ENCODE measurements around the gene PRKCA.

PRKCA gene

DNA sequence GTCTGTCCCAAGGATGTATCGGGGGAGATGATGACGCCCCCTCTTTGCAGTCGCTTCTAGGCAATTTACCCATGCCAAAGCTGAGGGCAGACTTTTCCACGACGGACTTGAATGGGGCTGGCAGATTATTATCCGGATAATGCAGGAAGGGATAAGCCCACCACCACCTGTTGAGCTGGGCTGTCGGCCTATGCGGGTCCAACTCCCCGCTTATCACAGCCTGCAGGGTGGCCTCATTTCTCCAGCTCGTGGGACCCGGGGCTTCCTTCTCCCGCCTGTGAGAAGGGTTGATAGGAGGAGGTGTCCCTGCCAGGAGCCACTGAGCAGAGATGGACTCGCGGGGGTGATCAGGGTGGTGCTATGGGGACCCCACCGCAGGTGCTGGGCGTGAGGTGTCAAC, 533.1 kb downstream of the PRKCA start:
- DNase-seq = no peak

DNA sequence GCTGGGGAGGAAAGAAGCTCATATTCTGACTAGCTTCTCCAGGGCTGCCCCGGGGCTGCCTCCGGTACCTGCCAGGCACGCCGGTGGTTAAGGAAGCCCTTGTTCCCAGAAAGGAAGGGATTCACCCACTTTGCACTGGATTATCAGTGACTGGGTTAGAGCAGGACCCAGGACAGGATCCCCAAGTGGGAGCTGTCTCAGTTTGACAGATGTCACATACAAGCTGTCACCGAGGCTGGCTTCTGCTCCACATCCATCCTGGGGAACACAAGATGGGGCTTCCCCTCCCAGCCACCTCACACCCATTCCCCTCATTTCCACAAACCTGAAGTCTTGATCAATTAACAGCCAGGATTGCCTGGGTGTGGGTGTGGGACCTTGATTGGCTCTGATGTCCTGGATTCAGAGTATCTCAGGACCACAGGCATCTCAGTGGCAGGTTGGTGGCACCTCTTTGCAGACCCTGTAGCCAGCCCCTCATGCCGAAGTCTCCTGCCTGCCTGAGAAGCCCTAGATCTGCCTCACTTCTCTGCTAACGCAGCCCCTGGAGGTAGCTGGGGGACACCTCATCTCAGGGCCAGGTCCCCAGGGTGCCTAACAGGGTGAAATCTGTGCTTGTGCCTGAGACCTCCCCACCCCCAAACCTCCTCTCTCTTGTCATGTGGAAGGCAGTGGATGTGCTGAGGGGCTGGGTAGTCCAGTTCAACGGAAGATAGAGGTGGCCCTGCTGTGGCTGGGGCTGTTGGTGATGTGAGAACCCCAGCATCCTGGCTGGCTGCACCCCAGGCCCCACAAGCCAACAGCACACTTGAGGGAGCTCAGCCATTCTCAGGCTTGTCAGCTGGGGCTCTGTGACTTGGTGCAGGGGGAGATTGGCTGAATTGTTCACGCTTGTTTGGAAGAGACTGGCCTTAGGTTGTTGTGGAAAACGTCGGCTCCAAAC, 533.9 kb downstream of the PRKCA start:
- no peak for DNase-seq

- no peak for DNase-seq
These were observed 534.8 kb downstream of the PRKCA start for GRCh38 chr17:66837226-66837625.

DNA sequence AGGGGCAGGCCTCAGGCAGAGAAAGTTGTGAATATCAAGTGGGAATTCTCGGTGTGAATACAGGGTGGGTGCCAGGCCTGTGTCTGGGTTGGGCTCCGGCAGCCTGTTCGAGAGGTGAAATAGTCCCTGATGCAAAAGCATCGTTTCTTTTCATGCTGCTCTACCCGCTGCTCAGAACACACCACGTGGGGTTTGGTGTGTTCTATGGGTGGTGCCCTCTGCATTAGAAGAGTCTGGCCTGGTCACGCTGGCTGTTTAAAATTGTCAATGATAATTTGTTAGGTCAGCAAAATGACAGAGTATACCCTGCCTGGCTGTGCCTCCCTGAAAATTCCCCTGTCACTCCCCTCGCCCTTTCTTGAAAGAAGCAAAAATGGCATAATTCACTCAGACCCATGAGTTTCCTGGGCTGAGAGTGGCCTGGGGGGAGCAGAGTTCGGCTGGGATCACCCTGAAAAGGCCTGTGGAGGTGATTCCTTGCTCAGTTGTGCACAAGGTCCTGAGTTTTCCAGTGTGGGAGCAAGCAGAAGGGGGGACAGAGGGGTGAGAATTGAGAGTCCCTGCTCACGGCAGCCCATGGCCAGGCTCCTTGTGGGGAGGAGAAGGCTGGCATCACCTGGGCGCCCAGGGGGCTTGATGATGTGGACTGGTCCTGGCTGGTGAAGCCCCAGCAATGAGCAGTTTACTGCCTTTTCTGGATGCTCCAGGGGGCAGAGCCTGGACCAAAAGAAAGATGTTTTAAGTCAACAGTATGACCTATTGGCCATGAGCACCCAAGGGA, 535.7 kb downstream of the PRKCA start:
- DNase-seq = no peak

- DNase-seq = no peak
These were observed 537.2 kb downstream of the PRKCA start for GRCh38 chr17:66839616-66840015.

DNA sequence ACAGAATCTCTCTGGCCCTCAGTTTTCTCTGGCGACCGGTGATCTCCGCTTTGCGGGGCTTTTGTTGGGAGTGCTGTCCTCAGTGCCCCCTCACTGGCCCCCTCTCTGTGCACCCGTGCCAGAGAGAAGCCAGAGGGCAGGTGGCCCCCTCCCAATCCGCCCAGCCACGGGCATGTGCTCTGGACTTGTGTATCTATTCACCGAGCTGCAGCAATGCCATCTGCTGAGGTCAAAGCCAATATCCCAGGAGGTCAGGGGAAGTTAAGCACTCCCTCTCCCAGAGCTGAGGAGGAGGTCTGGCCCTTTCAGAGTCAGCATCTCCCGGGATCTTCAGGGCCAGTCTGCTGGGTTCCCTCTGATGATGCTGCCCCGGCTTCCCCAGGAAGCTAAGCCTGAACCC, 537.6 kb downstream of the PRKCA start:
- no peak for DNase-seq

- DNase-seq = no peak
These were observed 538.9 kb downstream of the PRKCA start for GRCh38 chr17:66841328-66841727.

GRCh38 chr17:66841744-66842143, 539.3 kb downstream of the PRKCA start:
- no peak for DNase-seq

DNA sequence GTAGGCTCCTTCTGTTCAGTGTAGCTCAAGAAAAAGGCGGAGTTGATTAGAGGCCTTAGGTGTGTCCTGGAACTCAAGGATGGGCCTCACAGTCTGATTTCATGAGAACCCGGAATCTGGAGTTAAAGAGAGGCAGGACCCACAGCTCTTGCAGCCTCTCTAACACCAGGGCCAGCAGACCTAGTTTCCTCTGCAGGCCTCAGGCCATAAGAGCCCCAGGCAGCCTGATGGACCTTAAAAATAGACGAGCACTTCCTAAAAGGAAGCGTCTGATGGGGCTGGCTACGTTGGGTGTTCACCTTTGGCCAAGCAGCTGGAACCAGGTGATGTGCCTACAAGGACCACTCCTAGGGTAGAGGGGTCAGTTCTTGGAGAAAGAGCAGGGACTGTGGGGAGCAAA, 540.1 kb downstream of the PRKCA start:
- DNase-seq = no peak

DNA sequence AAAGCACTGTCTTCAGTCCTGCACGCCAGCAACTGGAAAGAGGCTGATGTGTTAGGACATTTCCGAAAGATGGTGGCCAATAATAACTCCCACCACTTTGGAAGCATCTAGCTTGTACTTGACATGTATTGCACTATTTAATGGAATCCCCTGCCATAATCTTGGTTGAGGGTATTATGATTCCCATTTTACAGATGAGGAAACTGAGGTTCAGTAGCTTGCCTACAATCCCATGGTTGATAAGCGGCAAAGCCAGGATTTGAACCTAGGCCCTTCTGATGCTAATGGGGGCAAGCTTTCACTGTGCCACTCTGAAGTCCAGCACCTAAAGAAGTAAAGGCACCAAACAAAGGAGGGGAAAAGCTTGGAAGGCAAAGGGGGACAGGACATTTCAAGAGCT, 540.5 kb downstream of the PRKCA start:
- no peak for DNase-seq

- DNase-seq = no peak
These were observed 541.2 kb downstream of the PRKCA start for GRCh38 chr17:66843627-66844026.

DNA sequence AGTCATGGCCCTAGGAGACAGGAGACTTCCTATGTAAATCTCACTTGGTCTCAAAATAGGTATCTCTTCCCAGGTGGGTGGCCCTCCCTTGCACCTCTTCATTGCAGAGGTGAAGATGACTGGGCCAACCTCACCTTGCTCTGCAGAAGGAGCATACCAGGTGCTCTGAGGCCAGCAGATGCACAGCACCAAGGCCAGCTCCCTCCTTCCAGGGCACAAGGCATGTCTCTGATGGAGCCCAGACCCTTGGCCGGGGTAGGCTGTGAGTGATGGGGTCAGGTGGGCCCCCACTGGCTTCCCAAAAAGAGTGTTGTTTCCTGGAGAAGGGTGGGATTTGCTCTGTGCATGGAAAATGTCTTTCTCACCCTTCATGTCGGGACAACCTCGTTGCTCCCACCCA, 545.3 kb downstream of the PRKCA start:
- DNase-seq = no peak

- no peak for DNase-seq
These were observed 546.1 kb downstream of the PRKCA start for GRCh38 chr17:66848496-66848895.

- no peak for DNase-seq
These were observed 546.7 kb downstream of the PRKCA start for GRCh38 chr17:66849032-66849655.

GRCh38 chr17:66849851-66850580, 547.6 kb downstream of the PRKCA start:
- no peak for DNase-seq

GRCh38 chr17:66850692-66851091, 548.3 kb downstream of the PRKCA start:
- no peak for DNase-seq

- peak; percentile 47 to 55 for DNase-seq
These were observed 552.8 kb downstream of the PRKCA start for GRCh38 chr17:66855204-66855603.

GRCh38 chr17:66858226-66859083, 556.0 kb downstream of the PRKCA start:
- DNase-seq = no peak

GRCh38 chr17:66859353-66859752, 556.9 kb downstream of the PRKCA start:
- no peak for DNase-seq

GRCh38 chr17:66860204-66860603, 557.8 kb downstream of the PRKCA start:
- DNase-seq = no peak
